Left colon (tissue), 2 donors: ENCODE data around the gene PRH1. TPM values are rescaled to one million over a fixed set of nuclear protein-coding genes. Genes with fewer than 3 reads are reported as not detected.

ENCODE experiments used
- ATAC-seq: fragments of 200-7000 bp; cut with Tn5 transposase; one replicate; pipeline ENCODE4 v1.9.1; 2020; ENCODE audit warnings: mild to moderate bottlenecking, moderate library complexity
- DNase-seq, 2 donors: peaks; one replicate each; pipeline ENCODE4 v3.0.0-alpha.2; 2020
- intact Hi-C, 2 donors: fragments of 100-400 bp; cut with DNase I in 1 of 2; cut with micrococcal nuclease in 1 of 2; formaldehyde crosslinking; loops; one replicate each; pipeline versions ENCODE4 v1.11.2 to v1.14.0; 2022; cut with DNase I, micrococcal nuclease
- total RNA-seq, 2 donors: library from RNA; stranded (reverse); fragmentation: NEBNext Ultra II Directional; extraction: Animal tissue kit (Norgen Biotek cat#: 25700); gene quantifications; one replicate each; pipeline ENCODE4 v1.2.1, GENCODE V29; 2021
- donor health status: DM: no; HTN: no; CAD: no.
- donor health status: DM: yes; HTN: yes; CAD: no.

PRH1 gene
- total RNA-seq, 2 donors from 2014 or later = 10.6 to 13.8 TPM

- DNase-seq (no peak), ATAC-seq (no peak)
- intact Hi-C loops = no loop called here
Observed at GRCh38 chr12:10851243-10851858, 32.7 kb downstream of the PRH1 start.

GRCh38 chr12:10849425-10849878 is 34.6 kb downstream of the PRH1 start, which contains the start of gene PRR4:
TSS of gene PRR4 (minus strand) at chr12:10849475. CDS start at chr12:10849437, 38 bp downstream.
- intact Hi-C loops = no loop called here
- ATAC-seq (no peak), DNase-seq (no peak)

DNA sequence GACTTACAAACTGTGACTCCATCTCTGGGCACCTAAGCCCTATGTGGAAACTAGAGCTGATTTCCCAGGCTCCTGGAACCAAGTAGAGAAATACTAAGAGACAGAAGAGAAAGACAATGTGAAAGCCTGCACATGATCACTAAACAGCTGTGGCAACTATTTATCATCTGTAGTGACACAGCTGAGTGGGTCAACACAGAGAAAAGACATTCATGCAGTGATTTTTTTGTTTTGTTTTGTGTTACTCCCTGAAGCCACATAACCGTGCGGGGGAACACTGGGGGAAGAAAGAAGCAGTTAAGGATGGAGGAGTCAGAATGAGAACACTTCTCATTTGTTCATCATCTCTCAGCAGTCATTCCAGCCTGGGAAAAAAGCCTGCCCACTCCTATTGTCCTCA is 36.3 kb downstream of the PRH1 start:
- no peak for ATAC-seq
- DNase-seq = no peak
- intact Hi-C loops = no loop called here

DNA sequence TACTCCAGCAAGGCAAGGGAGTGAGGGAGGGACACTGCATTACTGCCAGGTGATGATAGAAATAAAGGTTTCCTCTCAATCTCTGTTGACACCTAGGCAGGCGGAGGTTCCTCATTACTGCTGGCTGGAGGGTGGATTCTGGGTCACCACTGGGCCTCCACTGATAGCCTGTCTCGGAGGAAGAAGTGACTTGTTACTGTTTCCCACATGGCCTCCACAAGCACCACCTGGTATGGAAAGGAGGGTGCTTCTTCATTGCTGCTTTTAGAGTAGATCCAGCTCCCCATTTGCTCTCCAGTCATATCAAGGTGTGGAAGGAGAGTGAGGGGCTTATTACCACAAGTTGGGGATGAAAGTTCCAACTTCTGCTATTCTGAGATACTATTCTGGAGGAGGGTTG is 41.2 kb downstream of the PRH1 start:
- intact Hi-C loops = no loop called here
- DNase-seq (no peak), ATAC-seq (no peak)

DNA sequence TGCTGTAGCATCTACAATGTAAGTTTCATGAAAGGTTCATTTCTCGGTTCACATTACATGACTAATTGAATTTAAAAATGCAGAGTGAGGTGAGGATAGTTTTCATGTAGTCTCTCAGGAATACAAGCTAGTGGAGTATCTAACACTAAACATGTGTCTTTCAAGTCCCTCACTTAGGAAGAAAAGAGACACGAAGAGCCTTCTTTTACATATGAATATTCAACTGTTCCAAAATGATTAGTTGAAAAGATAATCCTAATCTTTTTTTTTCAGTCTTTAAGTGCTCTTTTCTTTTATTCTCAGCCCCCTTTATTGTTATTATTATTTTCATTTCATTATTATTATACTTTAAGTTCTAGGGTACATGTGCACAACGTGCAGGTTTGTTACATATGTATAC is 45.6 kb downstream of the PRH1 start:
- intact Hi-C loops = no loop called here
- DNase-seq = no peak
- no peak for ATAC-seq

Other genes starting within 250 kb of the PRH1 start
- 10 to 100 TPM; 36.3 to 41.9 TPM for gene STYK1, start 210.2 kb downstream of the PRH1 start, total RNA-seq
- 100 to 1,000 TPM; 140 to 146 TPM for gene YBX3, start 160.9 kb downstream of the PRH1 start, total RNA-seq
- gene TAS2R7, start 81.6 kb downstream of the PRH1 start, total RNA-seq = not detected
- gene TAS2R8, start 77.0 kb downstream of the PRH1 start, total RNA-seq = not detected
- not detected for gene TAS2R9, start 74.1 kb downstream of the PRH1 start, total RNA-seq
- gene TAS2R10, start 57.9 kb downstream of the PRH1 start, total RNA-seq = not detected
- 1 to 10 TPM; 1.0 to 2.3 TPM for gene PRR4, start 34.8 kb downstream of the PRH1 start, total RNA-seq
- gene TAS2R13, start 25.3 kb upstream of the PRH1 start, total RNA-seq = 1 to 10 TPM; 1.3 to 1.9 TPM
- gene PRH2, start 45.0 kb upstream of the PRH1 start, total RNA-seq = not detected
- 1 to 10 TPM; 1.8 to 2.1 TPM for gene TAS2R14, start 55.0 kb upstream of the PRH1 start, total RNA-seq
- gene TAS2R50, start 102.7 kb upstream of the PRH1 start, total RNA-seq = 1 to 10 TPM; 1.2 to 1.6 TPM
- gene TAS2R20, start 114.0 kb upstream of the PRH1 start, total RNA-seq = 1 to 10 TPM; 1.6 to 1.7 TPM
- gene TAS2R19, start 138.4 kb upstream of the PRH1 start, total RNA-seq = 1 to 10 TPM; 2.9 TPM
- 1 to 10 TPM; 3.3 to 3.7 TPM for gene TAS2R31, start 147.2 kb upstream of the PRH1 start, total RNA-seq
- 1 to 10 TPM in 1 of 2 donors, under 1 TPM in 1; 0.95 to 2.5 TPM for gene TAS2R46, start 178.0 kb upstream of the PRH1 start, total RNA-seq
- gene TAS2R43, start 208.1 kb upstream of the PRH1 start, total RNA-seq = under 1 TPM in 1 of 2 donors, not detected in 1; 0.42 TPM